Measurements from ENCODE around the gene KRT40.

The KRT40 gene

DNA sequence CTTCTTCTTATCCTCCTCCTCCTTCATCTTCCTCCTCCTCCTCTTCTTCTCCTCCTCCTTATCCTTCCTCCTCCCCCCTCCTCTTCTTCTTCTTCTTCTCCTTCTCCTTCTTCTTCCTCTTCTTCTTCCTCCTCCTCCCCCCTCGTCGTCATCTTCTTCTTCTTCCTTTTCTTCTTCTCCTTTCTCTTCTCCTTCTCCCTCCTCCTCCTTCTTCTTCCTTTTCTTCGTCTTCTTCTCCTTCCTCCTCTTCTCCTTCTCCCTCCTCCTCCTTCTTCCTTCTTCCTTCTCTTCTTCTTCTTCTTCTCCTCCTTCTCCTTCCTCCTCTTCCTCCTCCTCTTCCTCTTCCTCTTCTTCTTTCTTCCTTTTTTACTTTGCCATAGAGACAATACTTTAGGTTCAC, 41.6 kb downstream of the KRT40 start:
- Mint-ChIP-seq H3K27me3 (ENCODE audit: low read depth) (peaks cover 11% of the 10 kb centered on the region), H3K4me1 (peaks cover 30% of the 10 kb centered on the region), H3K36me3 (ENCODE audit: low read depth) (no peaks in the 10 kb centered on the region), H3K9me3 (peaks cover 2% of the 10 kb centered on the region), H3K4me3 (no peak overlapping the region), H3K27ac (no peak overlapping the region)
- no peak for TF ChIP-seq CTCF (IDR thresholded peaks at IDR 0.05; ENCODE audit: unreplicated experiment in 3 of 3)

- H3K27ac Mint-ChIP-seq, result no peak overlapping the region
- peaks cover 2% of the 10 kb centered on the region for H3K9me3 Mint-ChIP-seq
- H3K36me3 Mint-ChIP-seq (ENCODE audit: low read depth), result no peaks in the 10 kb centered on the region
- H3K4me1 Mint-ChIP-seq, result peaks cover 39% of the 10 kb centered on the region
- no peak for TF ChIP-seq CTCF (IDR thresholded peaks at IDR 0.05; ENCODE audit: unreplicated experiment in 3 of 3)
- no peak overlapping the region for H3K4me3 Mint-ChIP-seq
- H3K27me3 Mint-ChIP-seq (ENCODE audit: low read depth), result peaks cover 15% of the 10 kb centered on the region
Observed at GRCh38 chr17:40940266-40940665, 43.9 kb downstream of the KRT40 start.

GRCh38 chr17:40938981-40939380, 45.1 kb downstream of the KRT40 start:
- H3K27ac Mint-ChIP-seq, result peak overlapping the region in 2 of 3 experiments; percentile 32 to 49
- H3K36me3 Mint-ChIP-seq (ENCODE audit: low read depth), result no peaks in the 10 kb centered on the region
- peaks cover 15% of the 10 kb centered on the region for H3K27me3 Mint-ChIP-seq (ENCODE audit: low read depth)
- no peak overlapping the region for H3K4me3 Mint-ChIP-seq
- no peak for TF ChIP-seq CTCF (IDR thresholded peaks at IDR 0.05; ENCODE audit: unreplicated experiment in 3 of 3)
- H3K4me1 Mint-ChIP-seq, result peaks cover 39% of the 10 kb centered on the region
- no peaks in the 10 kb centered on the region for H3K9me3 Mint-ChIP-seq

DNA sequence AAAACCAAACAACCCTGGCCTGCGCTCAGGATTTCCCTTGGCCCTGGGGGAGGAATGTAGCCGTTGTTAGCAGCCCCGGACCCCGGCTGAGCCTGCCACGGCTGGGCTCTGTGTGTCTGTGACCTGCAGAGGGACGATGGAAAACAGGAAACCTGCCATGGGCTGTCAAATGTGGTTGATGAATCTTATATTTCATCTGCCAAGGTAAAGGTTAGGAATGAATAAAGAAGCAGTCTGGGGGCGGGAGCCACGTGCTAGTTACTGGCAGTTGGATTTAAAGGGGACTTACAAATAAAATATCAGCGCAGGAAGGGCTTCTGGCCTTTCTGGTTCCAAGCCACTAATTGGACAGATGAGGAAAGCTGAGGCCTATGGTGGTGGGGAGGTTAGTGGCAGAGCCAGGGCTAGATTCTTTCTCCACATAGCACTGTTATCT, 46.7 kb downstream of the KRT40 start, which contains the start of gene KRT23:
TSS of gene KRT23 (minus strand) at position 263 of the 436 bp plus-strand sequence. CDS start 1,043 bp downstream, outside the sequence.
- TF ChIP-seq CTCF (IDR thresholded peaks at IDR 0.05; ENCODE audit: unreplicated experiment in 3 of 3), result no peak
- H3K9me3 Mint-ChIP-seq, result no peaks in the 10 kb centered on the region
- no peaks in the 10 kb centered on the region for H3K36me3 Mint-ChIP-seq (ENCODE audit: low read depth)
- peak within 1 kb of the TSS; percentile 54 to 82 (median 70) for H3K27ac Mint-ChIP-seq
- H3K27me3 Mint-ChIP-seq (ENCODE audit: low read depth), result peaks cover 15% of the 10 kb centered on the region
- H3K4me1 Mint-ChIP-seq, result peaks cover 45% of the 10 kb centered on the region
- H3K4me3 Mint-ChIP-seq, result no peak within 1 kb of the TSS

GRCh38 chr17:40936976-40937375, 47.1 kb downstream of the KRT40 start:
- H3K9me3 Mint-ChIP-seq, result no peaks in the 10 kb centered on the region
- peaks cover 48% of the 10 kb centered on the region for H3K4me1 Mint-ChIP-seq
- H3K27ac Mint-ChIP-seq, result peak overlapping the region; percentile 54 to 82 (median 70)
- peaks cover 15% of the 10 kb centered on the region for H3K27me3 Mint-ChIP-seq (ENCODE audit: low read depth)
- no peak overlapping the region for H3K4me3 Mint-ChIP-seq
- TF ChIP-seq CTCF (IDR thresholded peaks at IDR 0.05; ENCODE audit: unreplicated experiment in 3 of 3), result no peak
- H3K36me3 Mint-ChIP-seq (ENCODE audit: low read depth), result no peaks in the 10 kb centered on the region

DNA sequence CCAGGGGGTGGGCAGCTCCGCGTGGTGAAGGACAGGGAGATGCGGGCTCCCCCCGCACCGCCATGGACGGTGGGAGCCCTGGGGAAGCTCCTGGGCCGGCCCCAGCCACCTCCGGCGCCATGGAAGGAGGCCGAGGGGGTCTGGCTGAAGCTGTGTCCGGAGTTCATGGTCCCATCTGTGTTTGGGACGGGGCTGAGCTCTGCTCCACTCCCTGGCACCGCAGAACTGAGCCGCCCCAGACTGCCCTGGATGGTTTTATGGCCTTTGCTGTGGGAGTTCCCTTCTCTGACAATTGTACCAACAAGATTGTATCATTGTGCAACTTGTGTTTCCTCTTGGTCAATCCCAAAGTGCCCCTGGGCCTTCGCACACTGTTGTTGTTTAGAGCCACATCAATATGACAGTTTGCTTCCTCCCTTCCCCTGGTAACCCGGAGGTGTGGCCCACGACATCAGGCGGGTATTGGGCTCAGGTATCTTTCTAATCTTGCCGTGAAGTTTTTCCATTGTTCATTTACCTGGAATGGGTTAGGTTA, 47.6 kb downstream of the KRT40 start:
- H3K36me3 Mint-ChIP-seq (ENCODE audit: low read depth), result no peaks in the 10 kb centered on the region
- H3K27me3 Mint-ChIP-seq (ENCODE audit: low read depth), result peaks cover 15% of the 10 kb centered on the region
- H3K4me3 Mint-ChIP-seq, result no peak overlapping the region
- peak overlapping the region; percentile 54 to 82 (median 70) for H3K27ac Mint-ChIP-seq
- peaks cover 48% of the 10 kb centered on the region for H3K4me1 Mint-ChIP-seq
- no peak for TF ChIP-seq CTCF (IDR thresholded peaks at IDR 0.05; ENCODE audit: unreplicated experiment in 3 of 3)
- H3K9me3 Mint-ChIP-seq, result no peaks in the 10 kb centered on the region
